NCI-H524 (cell line): ENCODE data around the gene CHD6.

Experiments
- DNase-seq, 2 experiments: peaks; one replicate each; lab custom pipeline; 2025; lab: John Stamatoyannopoulos, UW

CHD6 gene

DNA sequence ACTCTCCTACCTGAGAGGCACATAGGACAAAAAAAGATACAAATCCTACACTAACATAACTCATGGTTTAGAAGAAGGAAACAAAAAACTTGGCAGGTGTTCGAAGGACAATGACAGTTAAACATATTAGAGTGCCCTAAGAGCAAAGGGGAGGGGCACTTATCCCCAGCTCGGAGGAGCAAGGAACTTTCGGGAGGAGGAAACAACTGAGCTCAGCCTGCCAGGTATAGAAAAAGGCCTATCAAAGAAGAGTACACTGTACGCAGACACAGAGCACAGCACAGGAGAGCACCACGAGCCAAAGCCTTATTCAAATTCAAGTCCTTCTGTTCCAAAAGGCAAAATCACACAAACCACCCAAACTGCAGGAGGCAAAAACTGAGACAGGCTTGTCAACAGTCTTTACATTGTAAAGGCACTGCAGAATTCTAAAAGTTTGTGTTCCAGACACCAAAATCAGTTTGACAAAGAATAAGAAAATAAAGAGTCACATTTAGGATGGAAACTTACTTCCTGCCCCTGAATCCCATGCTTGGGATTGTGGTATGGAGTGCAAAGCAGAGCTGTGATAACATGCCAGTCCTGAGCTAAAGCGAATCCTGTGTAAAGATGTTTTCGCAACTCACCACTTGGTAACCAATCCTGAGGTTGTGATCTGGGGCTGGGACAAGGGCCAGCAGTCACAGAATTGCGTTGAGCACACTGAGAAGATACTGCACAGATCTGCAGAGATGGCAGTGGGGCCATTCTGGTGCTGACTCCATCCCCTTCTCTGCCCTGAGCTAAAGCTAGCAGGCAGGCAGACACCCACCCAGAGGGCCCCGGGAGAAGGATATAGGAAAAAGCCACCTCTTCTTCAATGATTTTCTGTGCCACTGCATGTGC lies 108.6 kb downstream of the CHD6 start:
- DNase-seq = no peak

DNA sequence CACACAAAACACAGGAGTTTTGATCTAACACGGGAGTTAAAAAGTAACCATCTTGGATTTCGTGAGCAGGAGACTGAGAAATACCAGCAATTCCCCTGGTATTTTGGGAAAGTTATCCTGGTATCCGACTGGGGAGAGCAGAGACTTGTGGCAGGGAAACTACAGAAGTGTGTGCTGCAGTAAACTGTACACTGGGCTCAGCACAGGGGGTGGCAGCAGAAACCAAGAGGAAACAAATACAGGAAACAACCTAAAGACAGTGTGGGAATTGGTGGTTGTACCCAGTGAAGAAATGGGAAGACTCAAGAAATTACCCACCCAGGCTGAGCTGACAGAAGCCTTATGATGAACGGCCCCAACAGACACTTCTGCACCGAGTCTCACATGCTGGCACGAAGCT lies 109.8 kb downstream of the CHD6 start:
- no peak for DNase-seq

- DNase-seq = no peak
These were observed 110.3 kb downstream of the CHD6 start for GRCh38 chr20:41507851-41508250.

GRCh38 chr20:41507436-41507835 lies 110.7 kb downstream of the CHD6 start:
- no peak for DNase-seq

DNA sequence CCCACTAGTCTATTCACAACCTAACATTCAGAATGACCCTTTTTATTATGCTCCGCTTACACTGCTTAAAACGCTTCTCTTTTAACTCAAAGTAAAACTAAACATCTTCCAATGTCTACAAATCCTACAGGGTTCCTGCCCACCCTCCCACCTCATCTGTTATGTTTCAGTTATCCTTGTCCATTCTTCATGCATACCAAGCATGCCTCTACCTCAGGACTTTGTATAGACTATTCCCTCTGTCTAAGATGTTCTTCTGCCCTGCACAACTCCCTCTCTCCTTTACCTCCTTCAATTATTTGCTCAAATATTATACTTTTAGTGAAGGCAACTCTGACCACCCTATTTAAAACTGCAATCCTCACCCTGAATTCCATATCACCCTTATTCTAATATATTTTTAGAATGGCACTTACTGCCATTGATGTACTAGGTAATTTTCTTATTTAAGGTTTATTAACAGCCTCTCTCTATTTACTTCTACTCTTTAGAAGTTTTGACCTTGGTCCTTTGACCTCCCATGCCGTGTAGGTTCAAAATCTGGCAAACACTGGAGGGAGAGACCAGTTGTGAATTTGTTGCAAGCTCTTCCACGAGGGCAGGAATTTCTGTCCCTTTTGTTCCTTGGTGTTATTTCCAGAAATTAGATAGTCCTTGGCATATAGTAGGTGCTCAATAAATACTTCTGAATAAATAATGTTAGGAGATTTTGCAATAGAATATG lies 111.8 kb downstream of the CHD6 start:
- no peak for DNase-seq

- no peak for DNase-seq
These were observed 113.0 kb downstream of the CHD6 start for GRCh38 chr20:41505184-41505583.

DNA sequence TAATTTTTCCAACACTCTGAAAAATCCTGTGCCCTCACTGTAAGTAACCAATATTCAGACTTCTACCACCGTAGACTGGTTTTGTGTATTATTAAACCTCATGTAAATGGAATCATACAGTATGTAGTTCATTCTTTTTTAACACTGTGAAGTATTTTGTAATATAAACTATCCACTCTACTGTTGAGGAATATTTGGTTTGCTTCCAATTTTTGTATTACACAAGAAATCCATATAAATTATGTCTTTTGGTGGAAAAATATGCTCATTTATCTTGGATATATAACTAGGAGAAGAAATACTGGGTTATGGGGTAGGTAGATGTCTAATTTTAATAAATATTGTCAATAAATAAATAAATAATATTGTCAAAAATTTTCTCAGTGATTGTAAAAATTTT lies 116.8 kb downstream of the CHD6 start:
- no peak for DNase-seq

DNA sequence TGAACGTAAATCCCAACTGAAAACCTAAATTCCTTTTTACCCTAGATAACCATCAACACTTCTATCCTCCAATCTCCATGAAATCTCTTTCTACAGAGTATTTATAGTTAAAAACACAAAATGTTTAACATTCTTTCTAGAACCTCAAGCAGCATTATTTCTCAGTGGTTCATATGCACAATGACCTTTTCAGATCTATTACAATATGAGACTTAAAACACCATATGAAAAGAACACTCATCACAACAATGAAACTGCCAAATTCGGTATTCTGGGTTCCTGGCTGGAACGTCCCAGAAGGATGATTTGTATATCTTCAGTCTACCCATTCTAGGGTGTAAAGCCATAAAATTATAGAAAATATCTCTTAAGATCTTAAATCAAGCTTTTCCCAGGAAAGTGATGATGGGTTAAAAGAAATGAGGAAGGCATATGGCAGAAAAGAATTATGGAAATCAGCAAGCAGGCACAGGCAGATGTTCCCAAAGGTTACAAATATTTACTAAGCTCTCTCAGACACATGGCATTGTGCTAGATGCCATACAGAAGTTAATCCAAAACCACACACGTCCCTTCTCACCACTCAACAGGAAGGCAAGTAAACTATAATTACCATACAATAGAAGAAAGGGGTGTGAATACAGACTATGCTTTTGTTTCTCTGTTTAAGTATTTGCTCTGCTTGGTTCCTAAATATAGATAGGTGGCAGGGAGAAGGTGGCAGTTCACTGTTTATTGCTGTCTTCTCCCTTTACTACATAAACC lies 118.0 kb downstream of the CHD6 start:
- DNase-seq = peak in 1 of 2 experiments; percentile 47

- no peak for DNase-seq
These were observed 119.1 kb downstream of the CHD6 start for GRCh38 chr20:41499064-41499463.

- no peak for DNase-seq
These were observed 120.8 kb downstream of the CHD6 start for GRCh38 chr20:41497186-41497895.

DNA sequence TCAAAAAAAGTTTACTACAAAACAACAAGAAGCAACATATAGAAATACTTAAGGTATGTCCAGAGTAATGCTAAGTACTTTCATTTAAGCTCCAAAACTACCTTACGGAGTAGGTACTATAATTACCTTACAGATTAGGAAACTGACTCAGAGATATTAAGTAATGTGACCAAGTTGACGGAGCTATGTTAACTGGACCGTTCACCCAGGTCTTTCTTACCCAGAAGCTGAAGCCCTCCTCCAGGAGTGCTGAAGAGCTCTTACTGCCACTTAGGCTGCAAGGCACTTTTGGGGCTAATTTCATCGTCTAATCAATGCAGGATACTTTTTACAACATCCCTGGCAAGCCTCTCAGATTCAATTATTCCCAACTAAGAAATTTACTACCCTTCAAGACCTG lies 123.7 kb downstream of the CHD6 start:
- DNase-seq = no peak

- DNase-seq = no peak
These were observed 134.6 kb downstream of the CHD6 start for GRCh38 chr20:41483553-41483930.

- no peak for DNase-seq
These were observed 135.3 kb downstream of the CHD6 start for GRCh38 chr20:41482647-41483552.

DNA sequence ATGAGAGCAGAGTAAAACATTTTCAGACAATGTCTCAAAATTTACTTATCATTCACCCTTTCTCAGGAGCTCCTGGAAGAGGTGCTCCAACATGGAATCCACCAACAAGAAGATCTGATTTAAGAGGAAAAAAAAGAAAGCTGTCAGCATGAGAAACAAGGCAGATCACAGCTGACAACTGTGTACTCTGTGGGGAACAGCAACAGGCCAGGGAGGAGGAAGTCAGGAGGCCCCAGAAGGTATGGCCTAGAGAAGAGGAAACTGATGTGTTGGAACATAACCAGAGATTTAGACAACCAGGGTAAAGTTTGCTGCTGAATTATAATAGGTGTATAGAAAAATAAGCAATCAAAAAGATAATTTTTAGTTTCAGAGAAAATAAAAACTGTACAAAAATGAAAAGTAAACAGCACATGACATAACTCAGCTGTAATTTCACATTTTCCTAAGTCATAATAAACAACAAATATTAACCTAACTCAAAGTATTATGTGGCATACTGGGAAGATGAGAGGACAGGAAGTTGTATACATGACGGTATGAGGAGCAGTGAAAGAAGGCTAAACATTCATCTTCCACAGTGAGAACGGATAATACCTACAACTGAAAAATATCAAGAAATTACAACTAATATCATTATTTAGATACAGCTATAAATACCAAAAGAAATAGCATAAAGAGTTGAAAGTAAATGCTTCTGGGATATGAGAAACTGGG lies 138.0 kb downstream of the CHD6 start:
- no peak for DNase-seq

DNA sequence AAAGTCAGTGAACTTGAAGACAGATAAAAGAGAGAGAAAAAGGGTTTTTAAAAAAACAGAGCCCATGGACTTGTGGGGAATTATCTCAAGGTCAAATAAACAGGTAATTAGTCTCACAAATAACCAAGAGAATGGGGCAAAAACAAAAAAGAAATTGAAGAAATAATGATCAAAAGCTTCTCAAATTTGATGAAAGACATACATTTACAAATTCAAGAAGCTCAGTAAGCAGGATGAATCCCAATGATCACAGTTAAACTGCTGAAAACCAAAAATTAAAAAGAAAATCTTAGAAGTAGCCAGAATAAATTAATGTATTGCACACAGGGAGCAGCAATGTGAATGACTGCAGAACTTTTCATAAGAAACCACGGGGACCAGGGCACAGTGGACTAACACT lies 139.1 kb downstream of the CHD6 start:
- DNase-seq = no peak

DNA sequence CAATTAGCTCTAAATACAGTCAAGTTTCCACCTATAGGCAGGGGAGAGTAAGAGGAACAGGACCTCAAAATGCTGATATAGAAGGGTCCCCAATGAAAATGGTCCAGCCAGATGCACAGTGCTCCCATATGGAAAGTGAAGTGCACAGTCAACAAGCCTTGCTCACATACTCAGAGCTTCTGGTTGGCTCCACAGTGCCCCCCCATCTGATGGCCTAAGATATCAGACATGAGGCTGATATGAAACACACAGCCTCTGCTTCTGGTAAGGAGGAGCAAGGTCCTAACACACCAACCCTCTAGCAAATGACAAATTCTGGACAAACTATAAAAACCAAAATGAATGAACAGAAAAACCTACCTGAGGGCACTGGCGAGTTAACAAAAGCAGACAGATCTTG lies 140.2 kb downstream of the CHD6 start:
- DNase-seq = no peak

DNA sequence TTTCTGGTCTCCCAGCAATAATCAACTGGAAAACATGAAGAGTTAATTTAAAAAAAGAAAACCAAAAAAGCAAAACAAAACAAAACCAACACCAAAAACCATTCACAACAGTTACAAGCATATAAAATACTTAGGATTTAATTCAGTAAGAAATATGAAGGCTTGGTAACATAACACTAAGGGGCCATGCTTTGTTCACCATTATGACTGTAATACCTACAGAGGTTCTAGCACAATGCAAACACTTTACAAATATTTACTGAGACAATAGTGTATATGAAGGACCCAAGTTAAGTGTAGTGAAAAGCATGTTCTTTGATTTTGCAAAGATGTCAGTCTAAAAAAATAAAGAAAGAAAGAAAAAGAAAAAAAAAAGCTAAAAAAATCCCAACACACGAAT lies 141.7 kb downstream of the CHD6 start:
- no peak for DNase-seq

GRCh38 chr20:41476013-41476441 lies 142.2 kb downstream of the CHD6 start:
- no peak for DNase-seq

DNA sequence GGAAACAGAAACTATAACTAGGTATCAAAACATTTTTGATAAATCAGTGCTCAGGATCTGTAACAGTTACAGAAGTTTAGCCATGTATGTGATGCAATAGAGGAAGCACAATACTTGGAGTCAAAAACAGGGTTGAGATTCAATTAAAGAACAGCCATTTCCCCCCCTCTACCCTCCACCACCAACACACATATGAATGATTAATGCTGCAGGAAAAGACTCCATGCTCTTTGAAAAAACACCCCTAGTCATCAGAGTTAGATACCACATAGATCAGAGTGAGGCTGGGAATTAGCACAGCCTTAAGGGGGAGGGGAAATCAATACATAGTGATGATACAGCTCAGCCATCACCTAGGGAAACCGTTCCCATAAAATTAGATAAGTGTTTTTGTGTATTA lies 142.7 kb downstream of the CHD6 start:
- no peak for DNase-seq

DNA sequence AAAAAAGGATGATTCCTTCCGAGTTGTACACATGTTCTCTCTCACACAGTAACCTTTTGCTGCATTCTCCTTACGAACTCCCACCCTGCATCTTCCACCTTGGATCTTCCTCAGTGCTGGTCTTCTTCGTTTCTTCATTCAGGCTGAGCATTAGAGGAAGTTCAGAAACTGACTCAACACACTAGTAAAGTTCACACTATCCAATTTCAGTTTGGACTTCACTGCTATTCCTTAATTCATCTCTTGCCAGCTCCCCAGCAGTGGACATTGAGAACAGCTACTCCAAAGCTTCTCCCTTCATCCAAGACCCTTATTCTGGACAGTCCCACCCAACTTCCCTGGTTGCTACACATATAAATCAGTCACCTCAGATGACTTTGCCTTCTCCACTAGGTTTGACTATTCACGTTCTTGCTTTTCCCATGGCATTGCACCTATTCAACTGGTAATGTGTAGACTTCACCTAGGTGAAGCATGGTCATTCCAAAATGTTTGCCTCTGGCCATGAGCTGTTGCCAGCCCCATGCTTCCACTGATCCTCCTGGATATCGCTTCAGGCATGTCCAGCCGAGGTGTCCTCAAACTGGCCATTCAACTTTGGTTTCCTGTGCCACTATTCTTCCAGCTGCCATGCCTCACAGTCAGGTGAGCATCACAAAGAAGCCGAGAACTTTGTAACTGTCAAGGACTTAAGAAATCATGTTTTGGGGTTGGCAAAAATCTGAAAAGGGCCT lies 147.6 kb downstream of the CHD6 start:
- DNase-seq = no peak
